Heart left ventricle (tissue), 16 donors: ENCODE results near the gene MED15. TPM values are rescaled to one million over a fixed set of nuclear protein-coding genes. Genes with fewer than 3 reads are reported as not detected.

Experiments used
- ATAC-seq, 4 donors: fragments of 200-7000 bp; cut with Tn5 transposase; one replicate each; pipeline ENCODE4 v1.9.1; 2020 to 2022; ENCODE audit warnings: moderate library complexity in 4 of 4, mild to moderate bottlenecking in 3 of 4, moderate number of reproducible peaks in 1 of 4
- DNase-seq, 5 donors: peaks; one replicate each; pipeline ENCODE4 v3.0.0-alpha.2; 2020
- H3K27ac ChIP-seq, 12 donors: fragments of 200-600 bp; sonication (generic) in 4 of 12; one replicate each; pipeline versions ENCODE4 v1.5.0 to v1.8.0; 2016 to 2022; ENCODE audit warnings: mild to moderate bottlenecking in 2 of 12
- H3K27me3 ChIP-seq, 9 donors: fragments of 200-600 bp; sonication (generic) in 2 of 9; one replicate each; pipeline versions ENCODE4 v1.5.1 to v1.8.0; 2016 to 2022; ENCODE audit warnings: mild to moderate bottlenecking in 3 of 9
- H3K36me3 ChIP-seq, 9 donors: fragments of 200-600 bp; sonication (generic) in 2 of 9; one replicate each; pipeline versions ENCODE4 v1.5.0 to v1.8.0; 2018 to 2022; ENCODE audit warnings: mild to moderate bottlenecking in 2 of 9
- H3K4me1 ChIP-seq, 12 donors: fragments of 200-600 bp; sonication (generic) in 4 of 12; one replicate each; pipeline versions ENCODE4 v1.5.0 to v1.8.0; 2016 to 2022; ENCODE audit warnings: mild to moderate bottlenecking in 3 of 12
- H3K4me3 ChIP-seq, 12 donors: fragments of 200-600 bp; sonication (generic) in 4 of 12; one replicate each; pipeline versions ENCODE4 v1.5.0 to v1.8.0; 2017 to 2022; ENCODE audit warnings: mild to moderate bottlenecking in 9 of 12, moderate library complexity in 4 of 12
- H3K9me3 ChIP-seq, 12 donors: fragments of 200-600 bp; sonication (generic) in 4 of 12; one replicate each; pipeline versions ENCODE4 v1.5.0 to v1.8.0; 2016 to 2022; ENCODE audit warnings: mild to moderate bottlenecking in 1 of 12
- CTCF ChIP-seq, 12 donors: fragments of 200-600 bp; sonication (generic) in 4 of 12; IDR thresholded peaks; one replicate each; pipeline versions ENCODE4 v1.5.0 to v1.8.0; 2018 to 2022; ENCODE audit warnings: antibody characterized with exemption in 12 of 12, mild to moderate bottlenecking in 5 of 12
- POLR2A ChIP-seq, 2 donors: fragments of 450-650 bp; IDR thresholded peaks; one replicate each; pipeline ENCODE4 v1.6.1; 2017; ENCODE audit warnings: antibody characterized with exemption in 2 of 2, mild to moderate bottlenecking in 2 of 2, moderate library complexity in 2 of 2
- WGBS, 4 donors: extraction: QIAGEN DNeasy Blood & Tissue Kit in 2 of 4; methylation state at CpG; one replicate each; pipeline versions ENCODE4 v1.1.5 to v1.1.7; 2013 to 2018; 5-methylcytosine and 5-hydroxymethylcytosine counted together
- intact Hi-C, 10 donors: fragments of 100-400 bp; cut with DNase I; formaldehyde crosslinking; loops; one replicate each; pipeline versions ENCODE4 v1.11.1 to v1.14.2; 2022
- polyA plus RNA-seq, 2 donors: library from polyadenylated mRNA; stranded (reverse); fragments of 200-250 nt; gene quantifications; one replicate each; pipeline ENCODE4 v1.2.3, GENCODE V29; 2013
- total RNA-seq, 9 donors: library from RNA; depleted of rRNA in 2 of 9; stranded (reverse); fragments of >200 nt in 2 of 9; fragmentation: NEBNext Ultra II Directional in 3 of 9; extraction: Animal tissue kit (Norgen Biotek cat#: 25700) in 3 of 9; gene quantifications; one replicate each; pipeline versions ENCODE4 v1.1.0 to v1.2.4, GENCODE V29; 2016 to 2023
- donor health status: ischemic (EF 13 %, LVEDD 7.1; RV severe dilation, severe dysfunction).
- donor health status: healthy with polysubstance abuse.
- donor health status: DM: no; HTN: yes; CAD: no.
- donor health status: DM: no; HTN: no; CAD: no.
- donor health status: ischemic (EF 25% LVEDD 6.9; RV normal size, moderate dysfunction).
- donor health status: ischemic (EF 25% LVEDD 5.7; RV mildly dilated, moderate dysfunction).
- donor health status: healthy.
- donor health status: DM: yes; HTN: yes; CAD: no.
- donor health status: ischemic (EF 35%, LVEDD 5.7; RV mildly dilated, moderate dysfunction).
- donor health status: nonischemic (EF 11% LVEDD 7.7; RV severe dilation, severe dysfunction).
- donor health status: DM: yes; HTN: yes; CAD: no.
- donor health status: PGD.
- donor health status: ischemic (EF 29% LVEDD 5.4; RV normal size, mild dysfunction).
- donor health status: nonischemic (EF 23%, LVEDD 6.1; RV moderate dilation, normal function).

Gene MED15
- total and polyA plus RNA-seq, 11 donors = 27.9 to 78.3 (median 43.0) TPM

- H3K27ac ChIP-seq = peak overlapping the region in 1 of 12 donors; percentile 90
- intact Hi-C loops = no loop called here
- H3K4me1 ChIP-seq = peaks cover 0 to 31% (median 7%) of the 10 kb centered on the region in 12 donors
- H3K36me3 ChIP-seq = peaks cover 0 to 44% (median 19%) of the 10 kb centered on the region in 9 donors
- no peaks in the 10 kb centered on the region for H3K27me3 ChIP-seq
- H3K9me3 ChIP-seq = no peaks in the 10 kb centered on the region
- WGBS, 4 donors = 94 to 96% (median 96%) methylated on average over 26 to 32 of the region's 32 CpGs
- H3K4me3 ChIP-seq = no peak overlapping the region
- DNase-seq (no peak), ATAC-seq (no peak)
- TF ChIP-seq CTCF (IDR thresholded peaks at IDR 0.05) (no peak), POLR2A (IDR thresholded peaks at IDR 0.05) (no peak)
These were observed 42.3 kb upstream of the MED15 start for GRCh38 chr22:20464912-20465758.

GRCh38 chr22:20465759-20466077 is 41.7 kb upstream of the MED15 start:
- no peaks in the 10 kb centered on the region for H3K27me3 ChIP-seq

GRCh38 chr22:20466659-20467379 is 40.6 kb upstream of the MED15 start:
- Histone ChIP-seq H3K4me1 (peaks cover 0 to 31% (median 7%) of the 10 kb centered on the region in 12 donors), H3K36me3 (peaks cover 0 to 52% (median 27%) of the 10 kb centered on the region in 9 donors), H3K27ac (no peak overlapping the region), H3K9me3 (no peaks in the 10 kb centered on the region), H3K4me3 (no peak overlapping the region), H3K27me3 (no peaks in the 10 kb centered on the region)
- ATAC-seq = no peak
- TF ChIP-seq POLR2A (IDR thresholded peaks at IDR 0.05) (no peak), CTCF (IDR thresholded peaks at IDR 0.05) (no peak)
- no peak for DNase-seq
- intact Hi-C loops = no loop called here
- 81 to 92% (median 90%) methylated on average over 3 of the region's 3 CpGs for WGBS, 4 donors

More at GRCh38 chr22:20465759-20466077, 41.7 kb upstream of the MED15 start:
- peaks cover 0 to 31% (median 7%) of the 10 kb centered on the region in 12 donors for H3K4me1 ChIP-seq
- TF ChIP-seq CTCF (IDR thresholded peaks at IDR 0.05) = no peak
- no peak for TF ChIP-seq POLR2A (IDR thresholded peaks at IDR 0.05)
- 88 to 92% (median 89%) methylated on average over 5 of the region's 5 CpGs for WGBS, 4 donors
- no peak for DNase-seq
- H3K9me3 ChIP-seq = no peaks in the 10 kb centered on the region
- no peak overlapping the region for H3K4me3 ChIP-seq
- H3K27ac ChIP-seq = no peak overlapping the region
- ATAC-seq = no peak
- peaks cover 0 to 46% (median 20%) of the 10 kb centered on the region in 9 donors for H3K36me3 ChIP-seq
- intact Hi-C loops = no loop called here
